Omental fat pad (tissue), 4 donors: Measurements from ENCODE around the gene CBLC. TPM values are rescaled to one million over a fixed set of nuclear protein-coding genes. Genes with fewer than 3 reads are reported as not detected.
"Not testable (repeated sequence)": the region's sequence is repeated elsewhere in the genome, so short reads cannot be mapped to it uniquely, and the experiment has no call there.

Experiments used
- ATAC-seq: fragments of 150-250 bp; one replicate; pipeline ENCODE4 v1.9.1; 2016; ENCODE audit warnings: mild to moderate bottlenecking, moderate library complexity; ENCODE audit not compliant: low FRiP score
- DNase-seq: peaks from one replicate; pipeline ENCODE4 v3.0.0-alpha.2; 2019; ENCODE audit warnings: low spot score
- total RNA-seq, 4 donors: library from RNA; depleted of rRNA; stranded (reverse); fragments of >200 nt; gene quantifications; one replicate each; pipeline ENCODE4 v1.1.0, GENCODE V29; 2016
- TF ChIP-seq, protein P1 (sequence below), 3 donors: fragments of 450-650 bp; IDR thresholded peaks; one replicate each; pipeline ENCODE4 v1.5.1; 2016 to 2017; ENCODE audit warnings: antibody characterized with exemption in 3 of 3, mild to moderate bottlenecking in 3 of 3, moderate library complexity in 2 of 3

Gene CBLC
- total RNA-seq, 4 donors from 2014 or later = 0.46 TPM; not detected in 3

DNA sequence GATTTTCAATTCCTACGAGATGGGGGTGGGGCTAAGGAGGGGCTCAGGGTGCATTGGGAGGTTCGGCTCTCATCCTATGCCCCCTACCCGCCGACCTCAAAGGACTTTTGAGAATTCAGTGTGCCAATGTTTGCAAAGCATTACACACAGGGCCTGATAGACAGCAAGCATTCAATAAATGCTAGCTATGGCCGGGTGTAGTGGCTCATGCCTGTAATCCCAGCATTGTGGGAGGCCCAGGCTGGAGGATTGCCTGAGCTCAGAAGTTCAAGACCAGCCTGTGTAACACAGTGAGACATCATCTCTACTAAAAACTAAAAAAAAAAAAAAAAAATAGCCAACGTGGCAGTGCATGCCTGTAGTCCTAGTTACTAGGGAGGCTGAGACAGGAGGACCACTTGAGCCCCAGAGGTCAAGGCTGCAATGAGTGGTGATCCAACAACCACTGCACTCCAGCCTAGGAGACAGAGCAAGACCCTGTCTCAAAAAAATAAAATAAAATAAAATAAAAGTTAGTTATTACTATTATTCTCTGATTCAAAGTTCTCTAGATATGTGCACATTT, 1.9 kb upstream of the CBLC start:
- TF ChIP-seq, protein P1, sequence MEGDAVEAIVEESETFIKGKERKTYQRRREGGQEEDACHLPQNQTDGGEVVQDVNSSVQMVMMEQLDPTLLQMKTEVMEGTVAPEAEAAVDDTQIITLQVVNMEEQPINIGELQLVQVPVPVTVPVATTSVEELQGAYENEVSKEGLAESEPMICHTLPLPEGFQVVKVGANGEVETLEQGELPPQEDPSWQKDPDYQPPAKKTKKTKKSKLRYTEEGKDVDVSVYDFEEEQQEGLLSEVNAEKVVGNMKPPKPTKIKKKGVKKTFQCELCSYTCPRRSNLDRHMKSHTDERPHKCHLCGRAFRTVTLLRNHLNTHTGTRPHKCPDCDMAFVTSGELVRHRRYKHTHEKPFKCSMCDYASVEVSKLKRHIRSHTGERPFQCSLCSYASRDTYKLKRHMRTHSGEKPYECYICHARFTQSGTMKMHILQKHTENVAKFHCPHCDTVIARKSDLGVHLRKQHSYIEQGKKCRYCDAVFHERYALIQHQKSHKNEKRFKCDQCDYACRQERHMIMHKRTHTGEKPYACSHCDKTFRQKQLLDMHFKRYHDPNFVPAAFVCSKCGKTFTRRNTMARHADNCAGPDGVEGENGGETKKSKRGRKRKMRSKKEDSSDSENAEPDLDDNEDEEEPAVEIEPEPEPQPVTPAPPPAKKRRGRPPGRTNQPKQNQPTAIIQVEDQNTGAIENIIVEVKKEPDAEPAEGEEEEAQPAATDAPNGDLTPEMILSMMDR (IDR thresholded peaks at IDR 0.05) = no peak
- DNase-seq (no peak), ATAC-seq (no peak)

DNA sequence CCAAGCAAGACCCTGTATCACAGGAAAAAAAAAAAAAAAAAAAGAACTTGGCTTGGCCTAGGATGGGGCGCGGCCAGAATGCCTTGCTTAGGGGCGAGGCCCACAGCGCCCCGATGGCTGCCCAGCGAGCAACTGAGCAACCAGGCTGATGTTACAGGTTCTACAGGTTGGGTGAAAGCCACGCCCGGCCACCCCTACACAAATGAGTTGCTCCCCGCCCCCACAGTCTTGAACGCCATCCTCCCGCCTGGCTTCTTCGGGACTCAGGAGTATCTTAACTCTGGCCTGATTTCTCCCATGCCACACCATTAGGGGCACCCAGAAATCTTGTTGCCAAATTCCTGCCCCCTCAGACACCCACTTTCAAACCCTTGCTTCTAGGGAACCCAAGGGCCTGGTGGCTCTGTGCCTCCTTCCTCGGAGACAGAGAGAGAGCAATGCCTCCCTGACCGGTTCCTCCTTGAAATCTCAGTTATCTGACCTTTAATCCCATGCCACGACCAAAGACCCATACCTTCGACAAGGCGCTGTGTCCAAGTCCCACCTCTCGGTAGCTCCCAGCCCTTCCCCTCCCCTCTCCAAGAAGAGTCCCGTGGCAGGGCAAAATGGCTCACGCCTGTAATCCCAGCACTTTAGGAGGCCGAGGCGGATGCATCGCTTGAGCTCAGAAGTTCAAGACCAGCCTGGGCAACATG, 1.1 kb upstream of the CBLC start:
- DNase-seq (no peak), ATAC-seq (no peak)
- TF ChIP-seq, protein P1 (IDR thresholded peaks at IDR 0.05) = no peak

DNA sequence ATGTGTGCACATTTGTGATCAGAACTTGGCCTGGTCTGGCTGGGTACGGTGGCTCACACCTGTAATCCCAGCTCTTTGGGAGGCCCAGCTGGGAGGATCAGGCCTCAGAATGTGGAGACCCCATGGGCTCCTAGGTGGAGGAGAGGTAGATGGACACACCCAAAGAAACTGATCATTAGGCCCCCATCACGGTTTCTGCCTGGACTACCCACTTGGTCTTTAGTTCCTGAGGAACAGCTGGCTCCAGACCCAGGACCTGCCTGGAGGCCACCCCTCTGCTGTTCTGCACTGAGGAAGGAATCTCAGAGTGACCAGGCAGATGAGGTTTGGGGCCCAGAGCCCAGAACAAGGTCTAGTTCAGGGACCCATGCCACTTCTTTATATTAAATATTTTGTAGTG, 1.5 kb downstream of the CBLC start:
- no peak for ATAC-seq
- TF ChIP-seq, protein P1 (IDR thresholded peaks at IDR 0.05) = no peak

DNA sequence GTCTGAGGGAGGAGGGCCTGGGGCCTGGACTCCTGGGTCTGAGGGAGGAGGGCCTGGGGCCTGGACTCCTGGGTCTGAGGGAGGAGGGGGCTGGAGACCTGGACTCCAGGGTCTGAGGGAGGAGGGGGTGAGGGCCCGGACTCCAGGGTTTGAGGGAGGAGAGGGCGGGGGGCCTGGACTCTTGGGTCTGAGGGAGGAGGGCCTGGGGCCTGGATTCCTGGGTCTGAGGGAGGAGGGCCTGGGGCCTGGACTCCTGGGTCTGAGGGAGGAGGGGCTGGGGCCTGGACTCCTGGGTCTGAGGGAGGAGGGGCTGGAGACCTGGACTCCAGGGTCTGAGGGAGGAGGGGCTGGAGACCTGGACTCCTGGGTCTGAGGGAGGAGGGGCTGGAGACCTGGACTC, 4.0 kb downstream of the CBLC start:
- DNase-seq, ATAC-seq: not testable (repeated sequence)

More for the DNA sequence above, 1.5 kb downstream of the CBLC start:
- DNase-seq = no peak

DNA sequence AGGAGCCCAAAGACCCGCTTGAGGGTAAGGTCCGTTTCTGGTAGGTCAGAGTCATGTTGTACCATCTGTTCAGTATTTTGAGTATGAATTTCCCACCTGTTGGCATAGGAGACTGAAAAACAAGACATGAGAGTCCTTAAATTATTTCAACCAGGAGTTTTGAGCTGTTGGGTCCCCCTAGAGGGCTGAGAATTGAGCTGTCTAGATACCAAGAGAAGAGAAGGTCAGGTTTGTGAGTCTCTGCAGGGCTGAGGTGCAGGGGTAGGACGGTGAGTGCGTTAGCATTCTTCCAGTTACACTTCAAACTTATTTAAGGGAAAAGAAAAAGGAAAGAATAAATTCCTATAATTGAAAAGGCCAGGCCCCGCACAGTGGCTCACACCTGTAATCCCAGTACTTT, 5.0 kb downstream of the CBLC start:
- DNase-seq = no peak
- TF ChIP-seq, protein P1 (IDR thresholded peaks at IDR 0.05) = no peak
- no peak for ATAC-seq

DNA sequence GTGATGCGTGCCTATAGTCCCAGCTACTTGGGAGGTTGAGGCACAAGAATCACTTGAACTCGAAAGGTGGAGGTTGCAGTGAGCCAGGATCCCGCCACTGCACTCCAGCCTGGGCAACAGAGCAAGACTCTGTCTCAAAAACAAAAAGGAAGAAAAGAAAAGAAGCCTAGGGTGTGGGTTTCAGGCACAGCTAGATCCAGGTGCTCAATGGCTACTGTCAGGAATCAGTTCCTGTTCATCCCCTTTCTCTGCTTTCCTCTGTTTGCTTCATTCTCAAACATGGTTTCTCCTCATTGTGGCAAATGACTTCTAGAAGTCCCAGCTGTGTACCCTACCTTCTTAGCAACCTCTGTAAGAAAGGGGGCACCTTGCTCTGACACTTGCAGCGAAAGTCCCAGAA, 5.9 kb downstream of the CBLC start:
- ATAC-seq (no peak), DNase-seq (no peak)
- TF ChIP-seq, protein P1 (IDR thresholded peaks at IDR 0.05) = no peak

DNA sequence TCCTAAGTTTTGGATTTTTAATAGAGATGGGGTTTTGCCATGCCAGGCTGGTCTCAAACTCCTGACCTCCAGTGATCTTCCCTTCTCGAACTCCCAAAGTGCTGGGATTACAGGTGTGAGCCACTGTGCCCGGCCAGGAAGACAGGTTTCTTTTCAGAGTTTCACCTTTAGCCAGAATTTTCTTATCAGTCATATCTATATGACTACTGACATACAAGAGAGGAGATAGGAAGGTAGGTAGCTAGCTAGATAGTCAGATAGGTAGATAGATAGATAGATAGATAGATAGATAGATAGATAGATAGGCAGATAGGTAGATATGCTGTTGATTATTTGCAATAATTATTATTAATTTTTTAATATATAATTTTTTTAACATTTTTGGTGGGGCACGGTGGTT, 7.6 kb downstream of the CBLC start:
- TF ChIP-seq, protein P1 (IDR thresholded peaks at IDR 0.05) = no peak
- no peak for DNase-seq
- ATAC-seq = no peak
